A204.1 (cell line): Measurements from ENCODE around the gene PRR15.

ENCODE experiments used
- FAIRE-seq: peaks from 2 replicates; lab custom pipeline; 2012; peaks lifted over from hg19 to GRCh38; lab: Jason Lieb, UNC

PRR15 gene

GRCh38 chr7:29611941-29612544, 48.4 kb downstream of the PRR15 start:
- FAIRE-seq, result no peak

GRCh38 chr7:29612596-29612995, 49.0 kb downstream of the PRR15 start:
- no peak for FAIRE-seq

- FAIRE-seq, result no peak
Observed at GRCh38 chr7:29613100-29613499, 49.5 kb downstream of the PRR15 start.

DNA sequence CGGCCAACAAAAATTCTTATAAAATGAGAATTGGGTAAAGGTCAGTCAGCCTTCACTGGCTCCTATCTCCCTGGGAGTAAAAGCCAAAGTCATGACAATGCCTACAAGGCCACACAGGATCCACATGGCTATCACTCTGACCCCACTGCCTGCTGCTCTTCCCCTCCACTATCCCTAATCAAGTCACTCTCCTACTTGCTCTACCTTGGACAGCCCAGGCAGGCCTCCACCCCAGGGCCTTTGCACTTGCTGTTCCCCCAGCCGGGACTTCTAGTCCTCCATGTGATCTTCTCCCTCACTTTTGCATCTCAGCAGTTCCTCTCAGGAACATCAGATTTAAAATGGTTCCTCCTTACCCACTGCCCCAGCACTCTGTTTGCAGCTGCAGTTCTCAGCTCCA, 50.6 kb downstream of the PRR15 start:
- FAIRE-seq, result no peak
